K562 (cell line): Measurements from ENCODE around the gene PAX2.

Experiments
- BRD4 ChIP-seq: fragments of 200-600 bp; sonication (generic); IDR thresholded peaks from 2 replicates; pipeline ENCODE4 v1.6.1; 2017; ENCODE audit warnings: inconsistent platforms
- CTCF ChIP-seq, 3 experiments: IDR thresholded peaks in 2 of 3; conservative IDR thresholded peaks in 1 of 3; 2 replicates each; pipeline ENCODE4 v1.5.1; 2011 to 2012; ENCODE audit warnings: low read length in 3 of 3, mild to moderate bottlenecking in 3 of 3, control low read depth in 2 of 3, improper control_type of control experiment in 1 of 3, inconsistent platforms in 1 of 3, low read depth in 1 of 3, mixed read lengths in 1 of 3, moderate library complexity in 1 of 3; ENCODE audit not compliant: insufficient read depth in 2 of 3
- JUND ChIP-seq, 2 experiments: IDR thresholded peaks; 2 replicates in 1 of 2; 3 replicates in 1 of 2; pipeline ENCODE4 v1.6.1; 2011; ENCODE audit warnings: borderline replicate concordance in 2 of 2, low read depth in 2 of 2, low read length in 2 of 2, improper control_type of control experiment in 1 of 2, missing biosample characterization in 1 of 2, missing genetic modification characterization in 1 of 2, missing genetic modification reagents in 1 of 2
- NR2F6 ChIP-seq: fragments of 450-650 bp; formaldehyde crosslinking; IDR thresholded peaks from 2 replicates; pipeline ENCODE4 v1.4.0; 2020; ENCODE audit warnings: mild to moderate bottlenecking
- POLR2A ChIP-seq: fragments of 450-650 bp; conservative IDR thresholded peaks from 2 replicates; pipeline ENCODE4 v1.6.1; 2016
- PREB ChIP-seq: sonication (generic); formaldehyde crosslinking; IDR thresholded peaks from 2 replicates; pipeline ENCODE4 v1.8.1; 2023; ENCODE audit warnings: mild to moderate bottlenecking, missing genetic modification reagents
- RFX5 ChIP-seq: IDR thresholded peaks from 2 replicates; pipeline ENCODE4 v1.6.1; 2011; ENCODE audit warnings: low read depth, mild to moderate bottlenecking, improper control_type of control experiment, low read length
- SP1 ChIP-seq: sonication (generic); formaldehyde crosslinking; IDR thresholded peaks from 2 replicates; pipeline ENCODE4 v1.8.1; 2022; ENCODE audit warnings: mild to moderate bottlenecking, missing genetic modification reagents
- TEAD4 ChIP-seq, 2 experiments: sonication (generic) in 1 of 2; formaldehyde crosslinking in 1 of 2; IDR thresholded peaks; 2 replicates each; pipeline versions ENCODE4 v1.6.1 to v1.8.0; 2012 to 2022; ENCODE audit warnings: borderline replicate concordance in 1 of 2, inconsistent platforms in 1 of 2, low read length in 1 of 2, mild to moderate bottlenecking in 1 of 2, missing genetic modification reagents in 1 of 2
- U2AF1 ChIP-seq: fragments of 200-400 bp; formaldehyde crosslinking; optimal IDR thresholded peaks from 2 replicates; pipeline ENCODE3; 2017; ENCODE audit warnings: mild to moderate bottlenecking, low read depth, low read length, moderate library complexity
- TF ChIP-seq, protein P1 (sequence below): sonication (generic); formaldehyde crosslinking; IDR thresholded peaks from 2 replicates; pipeline ENCODE4 v1.5.0; 2020; ENCODE audit warnings: missing genetic modification reagents
- TF ChIP-seq, protein P2 (sequence below): sonication (generic); formaldehyde crosslinking; IDR thresholded peaks from 2 replicates; pipeline ENCODE4 v1.8.0; 2023; ENCODE audit warnings: mild to moderate bottlenecking, missing genetic modification reagents
- TF ChIP-seq, protein P3 (sequence below), 2 experiments: fragments of 450-650 bp in 1 of 2; sonication (generic) in 1 of 2; formaldehyde crosslinking in 1 of 2; IDR thresholded peaks in 1 of 2; conservative IDR thresholded peaks in 1 of 2; 2 replicates each; pipeline versions ENCODE4 v1.6.1 to v1.8.1; 2016 to 2023; ENCODE audit warnings: mild to moderate bottlenecking in 2 of 2, moderate library complexity in 2 of 2, inconsistent platforms in 1 of 2, missing genetic modification reagents in 1 of 2

- TF ChIP-seq, protein P1, sequence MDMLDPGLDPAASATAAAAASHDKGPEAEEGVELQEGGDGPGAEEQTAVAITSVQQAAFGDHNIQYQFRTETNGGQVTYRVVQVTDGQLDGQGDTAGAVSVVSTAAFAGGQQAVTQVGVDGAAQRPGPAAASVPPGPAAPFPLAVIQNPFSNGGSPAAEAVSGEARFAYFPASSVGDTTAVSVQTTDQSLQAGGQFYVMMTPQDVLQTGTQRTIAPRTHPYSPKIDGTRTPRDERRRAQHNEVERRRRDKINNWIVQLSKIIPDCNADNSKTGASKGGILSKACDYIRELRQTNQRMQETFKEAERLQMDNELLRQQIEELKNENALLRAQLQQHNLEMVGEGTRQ (CRISPR knock-in tag) = no peak
- no peak for TF ChIP-seq U2AF1
- no peak for TF ChIP-seq JUND (IDR thresholded peaks at IDR 0.05; ENCODE audit: borderline replicate concordance, low read depth, low read length)
- TF ChIP-seq JUND (tag; IDR thresholded peaks at IDR 0.05; ENCODE audit: borderline replicate concordance, low read depth, low read length) = no peak
- TF ChIP-seq, protein P2, sequence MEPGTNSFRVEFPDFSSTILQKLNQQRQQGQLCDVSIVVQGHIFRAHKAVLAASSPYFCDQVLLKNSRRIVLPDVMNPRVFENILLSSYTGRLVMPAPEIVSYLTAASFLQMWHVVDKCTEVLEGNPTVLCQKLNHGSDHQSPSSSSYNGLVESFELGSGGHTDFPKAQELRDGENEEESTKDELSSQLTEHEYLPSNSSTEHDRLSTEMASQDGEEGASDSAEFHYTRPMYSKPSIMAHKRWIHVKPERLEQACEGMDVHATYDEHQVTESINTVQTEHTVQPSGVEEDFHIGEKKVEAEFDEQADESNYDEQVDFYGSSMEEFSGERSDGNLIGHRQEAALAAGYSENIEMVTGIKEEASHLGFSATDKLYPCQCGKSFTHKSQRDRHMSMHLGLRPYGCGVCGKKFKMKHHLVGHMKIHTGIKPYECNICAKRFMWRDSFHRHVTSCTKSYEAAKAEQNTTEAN (CRISPR knock-in tag) = no peak
- TF ChIP-seq NR2F6 = no peak
- no peak for TF ChIP-seq CTCF (IDR thresholded peaks at IDR 0.05 in 2 of 3, conservative IDR thresholded peaks at IDR 0.05 in 1 of 3; ENCODE audit: insufficient read depth in 2 of 3, low read depth in 1 of 3, low read length in 3 of 3)
- TF ChIP-seq PREB (CRISPR knock-in tag) = no peak
- TF ChIP-seq, protein P3, sequence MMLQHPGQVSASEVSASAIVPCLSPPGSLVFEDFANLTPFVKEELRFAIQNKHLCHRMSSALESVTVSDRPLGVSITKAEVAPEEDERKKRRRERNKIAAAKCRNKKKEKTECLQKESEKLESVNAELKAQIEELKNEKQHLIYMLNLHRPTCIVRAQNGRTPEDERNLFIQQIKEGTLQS (IDR thresholded peaks at IDR 0.05) = no peak
- TF ChIP-seq, protein P3 (CRISPR knock-in tag; conservative IDR thresholded peaks at IDR 0.05) = no peak
- no peak for TF ChIP-seq TEAD4 (IDR thresholded peaks at IDR 0.05; ENCODE audit: low read length)
- TF ChIP-seq TEAD4 (CRISPR knock-in tag; IDR thresholded peaks at IDR 0.05; ENCODE audit: borderline replicate concordance) = no peak
- TF ChIP-seq POLR2A = no peak
- no peak for TF ChIP-seq RFX5
- no peak for TF ChIP-seq SP1
- no peak for TF ChIP-seq BRD4
These were observed 30.0 kb downstream of the PAX2 start for GRCh38 chr10:100775386-100775785.
